AG10803 (cell line): Measurements from ENCODE around the gene PASD1.

ENCODE experiments used
- DNase-seq: peaks from one replicate; pipeline ENCODE4 v3.0.0; 2010; ENCODE audit warnings: low read depth
- H3K4me3 ChIP-seq: 2 replicates; pipeline ENCODE4 v1.5.1; 2011; ENCODE audit warnings: mild to moderate bottlenecking, low read length, control low read depth
- CTCF ChIP-seq: conservative IDR thresholded peaks from 2 replicates; pipeline ENCODE4 v1.5.1; 2011; ENCODE audit warnings: mild to moderate bottlenecking, low read length, control low read depth, inconsistent platforms

Gene PASD1

GRCh38 chrX:151687635-151688034, 124.2 kb downstream of the PASD1 start:
- TF ChIP-seq CTCF: no peak
- H3K4me3 ChIP-seq: no peak overlapping the region
- no peak for DNase-seq

- no peak for TF ChIP-seq CTCF
- no peak for DNase-seq
- H3K4me3 ChIP-seq: no peak overlapping the region
Observed at GRCh38 chrX:151688695-151689094, 125.2 kb downstream of the PASD1 start.

GRCh38 chrX:151692825-151693224, 129.3 kb downstream of the PASD1 start:
- no peak overlapping the region for H3K4me3 ChIP-seq
- DNase-seq: no peak
- no peak for TF ChIP-seq CTCF

- DNase-seq: no peak
- H3K4me3 ChIP-seq: no peak overlapping the region
- no peak for TF ChIP-seq CTCF
Observed at GRCh38 chrX:151694121-151694520, 130.6 kb downstream of the PASD1 start.

- no peak for TF ChIP-seq CTCF
- H3K4me3 ChIP-seq: no peak within 1 kb of the TSS
- DNase-seq: no peak
Observed at GRCh38 chrX:151694661-151695582, 131.4 kb downstream of the PASD1 start, which contains the start of gene PRRG3. TSS of gene PRRG3 (plus strand) at chrX:151695458. CDS start at chrX:151698815, 3,357 bp downstream.

GRCh38 chrX:151695583-151696340, 132.3 kb downstream of the PASD1 start:
- no peak for DNase-seq
- no peak overlapping the region for H3K4me3 ChIP-seq
- TF ChIP-seq CTCF: no peak

GRCh38 chrX:151697082-151697481, 133.6 kb downstream of the PASD1 start:
- H3K4me3 ChIP-seq: peak overlapping the region; percentile 32
- peak; percentile 56 for DNase-seq
